ENCODE data around the gene CDC42BPA. TPM values are rescaled to one million over a fixed set of nuclear protein-coding genes. Genes with fewer than 3 reads are reported as not detected.
"Not testable (repeated sequence)": the region's sequence is repeated elsewhere in the genome, so short reads cannot be mapped to it uniquely, and the experiment has no call there.

The CDC42BPA gene
- total and polyA plus RNA-seq, 2 of the 8 experiments (the other 6 are each of a cell fraction or from before 2014, with no cell fraction given) = 7.1 to 28.5 TPM

GRCh38 chr1:227352164-227352563 is 33.9 kb upstream of the CDC42BPA start:
- H2AFZ ChIP-seq (ENCODE audit: low read length); DNase-seq (ENCODE audit: low read depth in 1 of 2, low spot score in 2 of 2); H2BK12ac ChIP-seq (ENCODE audit: low read depth, low read length); H3K9ac ChIP-seq (replicated peaks in 1 of 4; ENCODE audit: extremely low read depth in 1 of 4, low read depth in 3 of 4, low read length in 3 of 4); H3K27me3 ChIP-seq (replicated peaks in 1 of 4; ENCODE audit: control insufficient read depth in 3 of 4, extremely low read depth in 1 of 4, insufficient read depth in 3 of 4, low read length in 3 of 4); H2BK120ac ChIP-seq (replicated peaks; ENCODE audit: low read depth, low read length); H3K4me2 ChIP-seq (ENCODE audit: insufficient read depth in 1 of 2, low read depth in 2 of 2, low read length in 2 of 2); H3K79me1 ChIP-seq (ENCODE audit: low read depth, low read length); H3K36me3 ChIP-seq (ENCODE audit: control insufficient read depth in 2 of 4, insufficient read depth in 4 of 4, low read length in 3 of 4); H3K23me2 ChIP-seq (ENCODE audit: low read depth, low read length); H4K91ac ChIP-seq (replicated peaks; ENCODE audit: insufficient read length, low read length); H3K23ac ChIP-seq (ENCODE audit: insufficient read length); H4K5ac ChIP-seq (ENCODE audit: insufficient read length, low read depth, low read length); H3K14ac ChIP-seq (ENCODE audit: insufficient read length); H2BK15ac ChIP-seq (ENCODE audit: low read length); H2BK5ac ChIP-seq (ENCODE audit: low read depth, low read length); H3K4me1 ChIP-seq (replicated peaks in 1 of 4; ENCODE audit: control insufficient read depth in 3 of 4, insufficient read depth in 4 of 4, low read length in 3 of 4); H3K79me2 ChIP-seq (ENCODE audit: control insufficient read depth in 1 of 2, insufficient read depth in 2 of 2, low read length in 2 of 2); H4K8ac ChIP-seq (ENCODE audit: extremely low read depth, insufficient read depth, low read length); H4K20me1 ChIP-seq (replicated peaks in 1 of 2; ENCODE audit: control insufficient read depth in 1 of 2, insufficient read depth in 2 of 2, low read length in 2 of 2); H2BK20ac ChIP-seq (ENCODE audit: low read length); H3K56ac ChIP-seq (replicated peaks; ENCODE audit: insufficient read length, low read depth, low read length); H2AK5ac ChIP-seq (ENCODE audit: low read depth, low read length); H3K9me3 ChIP-seq (ENCODE audit: insufficient read depth in 2 of 2, low read depth in 1 of 2, low read length in 1 of 2); POLR2A ChIA-PET (ENCODE audit: partially characterized antibody); H3K18ac ChIP-seq (ENCODE audit: extremely low read depth, low read length); H3K4ac ChIP-seq (replicated peaks; ENCODE audit: insufficient read length, low read depth, low read length); FAIRE-seq; H3K27ac ChIP-seq (ENCODE audit: low read depth, low read length); CTCF ChIA-PET (ENCODE audit: partially characterized antibody); H3K4me3 ChIP-seq (ENCODE audit: extremely low read depth in 1 of 4, insufficient read depth in 2 of 4, low read depth in 3 of 4, low read length in 4 of 4): not testable (repeated sequence)
- no CpG with 5 or more reads among the region's 2 CpGs for WGBS, 2 experiments (ENCODE audit: extremely low coverage in 1 of 2, insufficient coverage in 1 of 2, insufficient read length in 1 of 2, insufficient replicate concordance in 2 of 2, low coverage in 1 of 2, low lambda C conversion rate in 2 of 2, missing lambda C conversion rate in 1 of 2)

All from H1 (cell line).